Liver (tissue), 9 donors: ENCODE data around the gene LPXN. TPM values are rescaled to one million over a fixed set of nuclear protein-coding genes. Genes with fewer than 3 reads are reported as not detected.

Experiments used
- DNase-seq: peaks from one replicate; pipeline ENCODE4 v3.0.0-alpha.2; 2017; ENCODE audit warnings: low spot score
- H3K27ac ChIP-seq, 2 donors: one replicate each; pipeline ENCODE4 v1.7.0; 2013; ENCODE audit warnings: inconsistent platforms in 2 of 2, low read length in 2 of 2, control low read depth in 1 of 2, low read depth in 1 of 2, mild to moderate bottlenecking in 1 of 2
- H3K27me3 ChIP-seq, 4 donors: one replicate each; pipeline versions ENCODE4 v1.6.1 to v1.7.0; 2013; ENCODE audit warnings: low read length in 3 of 4, inconsistent platforms in 1 of 4, mild to moderate bottlenecking in 1 of 4, moderate library complexity in 1 of 4; ENCODE audit not compliant: control insufficient read depth in 4 of 4, insufficient read depth in 4 of 4
- H3K36me3 ChIP-seq, 4 donors: one replicate each; pipeline versions ENCODE4 v1.6.1 to v1.7.0; 2013; ENCODE audit warnings: low read length in 3 of 4, mild to moderate bottlenecking in 3 of 4, low read depth in 1 of 4, moderate library complexity in 1 of 4; ENCODE audit not compliant: control insufficient read depth in 4 of 4, insufficient read depth in 3 of 4
- H3K4me1 ChIP-seq, 4 donors: one replicate each; pipeline versions ENCODE4 v1.6.1 to v1.7.0; 2013; ENCODE audit warnings: low read length in 3 of 4, mild to moderate bottlenecking in 3 of 4, moderate library complexity in 1 of 4; ENCODE audit not compliant: control insufficient read depth in 4 of 4, insufficient read depth in 4 of 4
- H3K4me3 ChIP-seq, 3 donors: one replicate each; pipeline versions ENCODE4 v1.6.1 to v1.7.0; 2013; ENCODE audit warnings: low read length in 3 of 3, control low read depth in 1 of 3, low read depth in 1 of 3, mild to moderate bottlenecking in 1 of 3
- H3K9ac ChIP-seq, 2 donors: one replicate each; pipeline ENCODE4 v1.7.0; 2013; ENCODE audit warnings: low read length in 2 of 2, mild to moderate bottlenecking in 2 of 2, moderate library complexity in 2 of 2, control low read depth in 1 of 2, low read depth in 1 of 2
- H3K9me3 ChIP-seq, 4 donors: one replicate each; pipeline versions ENCODE4 v1.6.1 to v1.7.0; 2013; ENCODE audit warnings: low read length in 3 of 4; ENCODE audit not compliant: control insufficient read depth in 4 of 4
- EGR1 ChIP-seq, 2 donors: IDR thresholded peaks; 2 replicates each; pipeline ENCODE4 v1.6.1; 2016 to 2018; ENCODE audit warnings: antibody characterized with exemption in 2 of 2, low read depth in 2 of 2
- FOXA1 ChIP-seq: IDR thresholded peaks from 2 replicates; pipeline ENCODE4 v1.6.1; 2016; ENCODE audit warnings: antibody characterized with exemption
- FOXA2 ChIP-seq: IDR thresholded peaks from 2 replicates; pipeline ENCODE4 v1.6.1; 2016; ENCODE audit warnings: antibody characterized with exemption
- GABPA ChIP-seq, 2 donors: IDR thresholded peaks in 1 of 2; conservative IDR thresholded peaks in 1 of 2; 2 replicates each; pipeline ENCODE4 v1.6.1; 2016; ENCODE audit warnings: antibody characterized with exemption in 2 of 2, mild to moderate bottlenecking in 1 of 2, moderate library complexity in 1 of 2
- HNF4A ChIP-seq, 2 donors: conservative IDR thresholded peaks; 2 replicates each; pipeline ENCODE4 v1.6.1; 2016; ENCODE audit warnings: antibody characterized with exemption in 2 of 2, mild to moderate bottlenecking in 2 of 2
- HNF4G ChIP-seq: IDR thresholded peaks from 2 replicates; pipeline ENCODE4 v1.6.1; 2016; ENCODE audit warnings: antibody characterized with exemption
- JUND ChIP-seq, 2 donors: IDR thresholded peaks; 2 replicates each; pipeline ENCODE4 v1.6.1; 2016; ENCODE audit warnings: antibody characterized with exemption in 2 of 2
- NR2F2 ChIP-seq: IDR thresholded peaks from 2 replicates; pipeline ENCODE4 v1.6.1; 2016; ENCODE audit warnings: antibody characterized with exemption
- RAD21 ChIP-seq, 2 donors: IDR thresholded peaks; 2 replicates each; pipeline ENCODE4 v1.6.1; 2016; ENCODE audit warnings: antibody characterized with exemption in 2 of 2, mild to moderate bottlenecking in 2 of 2
- RXRA ChIP-seq, 2 donors: IDR thresholded peaks; 2 replicates each; pipeline ENCODE4 v1.6.1; 2017 to 2018; ENCODE audit warnings: antibody characterized with exemption in 2 of 2, mild to moderate bottlenecking in 1 of 2
- SP1 ChIP-seq: IDR thresholded peaks from 2 replicates; pipeline ENCODE4 v1.6.1; 2018; ENCODE audit warnings: antibody characterized with exemption, mild to moderate bottlenecking
- TAF1 ChIP-seq: conservative IDR thresholded peaks from 2 replicates; pipeline ENCODE4 v1.6.1; 2016; ENCODE audit warnings: antibody characterized with exemption, mild to moderate bottlenecking
- YY1 ChIP-seq: IDR thresholded peaks from 2 replicates; pipeline ENCODE4 v1.6.1; 2016; ENCODE audit warnings: antibody characterized with exemption, mild to moderate bottlenecking
- WGBS: extraction: QIAGEN DNeasy Blood & Tissue Kit; methylation state at CpG from one replicate; pipeline ENCODE4 v1.1.7; 2013; 5-methylcytosine and 5-hydroxymethylcytosine counted together
- polyA plus RNA-seq, 2 donors: library from polyadenylated mRNA; stranded (reverse) in 1 of 2; unstranded in 1 of 2; fragments of 200-250 nt in 1 of 2; fragments of >200 nt in 1 of 2; fragmentation: Nextera tagmentation in 1 of 2; extraction: Ambion mirVana in 1 of 2; gene quantifications; one replicate each; pipeline versions ENCODE4 v1.2.1 to v1.2.3, GENCODE V29; 2013 to 2015
- total RNA-seq, 2 donors: library from RNA; depleted of rRNA; stranded (reverse); fragments of >200 nt; gene quantifications; one replicate each; pipeline ENCODE4 v1.2.3, GENCODE V29; 2014
- TF ChIP-seq, protein P1 (sequence below): IDR thresholded peaks from 2 replicates; pipeline ENCODE4 v1.6.1; 2016; ENCODE audit warnings: antibody characterized with exemption
- TF ChIP-seq, protein P2 (sequence below): IDR thresholded peaks from 2 replicates; pipeline ENCODE4 v1.6.1; 2016; ENCODE audit warnings: antibody characterized with exemption
- TF ChIP-seq, protein P3 (sequence below): IDR thresholded peaks from 2 replicates; pipeline ENCODE4 v1.6.1; 2016; ENCODE audit warnings: antibody characterized with exemption, mild to moderate bottlenecking
- TF ChIP-seq, protein P4 (sequence below): IDR thresholded peaks from 2 replicates; pipeline ENCODE4 v1.6.1; 2016; ENCODE audit warnings: antibody characterized with exemption
- TF ChIP-seq, protein P5 (sequence below): fragments of 150-350 bp; IDR thresholded peaks from 2 replicates; pipeline ENCODE4 v1.5.1; 2017; ENCODE audit warnings: improper control_type of control experiment, low read depth, low read length; ENCODE audit not compliant: missing input control
- donor health status: healthy.
- donor health status: healthy.
- donor health status: healthy.
- donor health status: healthy.
- donor health status: healthy.

LPXN gene
- total and polyA plus RNA-seq, 4 donors: 3.7 to 6.2 (median 4.7) TPM

DNA sequence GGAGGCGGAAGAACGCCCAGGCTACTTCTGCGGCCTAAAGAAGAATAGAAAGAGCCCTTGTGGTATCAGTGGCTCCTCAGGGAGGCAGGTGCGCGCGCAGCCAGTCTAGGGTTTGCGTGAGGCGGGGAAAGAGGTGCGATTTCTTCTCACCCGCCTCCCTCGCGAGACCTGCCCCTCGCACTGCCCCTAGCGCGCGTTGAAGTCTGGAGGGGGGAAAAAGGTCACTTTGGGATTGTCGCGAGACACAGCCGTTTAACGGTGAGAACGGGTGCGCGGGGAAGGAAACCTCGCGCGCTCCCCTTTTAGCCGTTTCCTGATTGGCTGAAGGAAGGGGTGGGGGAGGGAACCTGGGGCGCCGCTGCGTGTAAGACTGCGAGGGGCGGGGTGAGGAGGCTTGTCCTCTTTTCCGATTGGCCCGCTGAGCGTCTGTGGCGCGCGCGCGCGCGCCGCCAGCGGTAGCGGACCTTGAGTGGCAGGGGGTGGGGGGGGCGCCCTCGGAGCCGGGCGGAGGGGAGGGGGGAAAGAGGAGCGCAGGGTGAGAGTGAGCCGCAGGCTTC, 3.1 kb upstream of the LPXN start, which contains the start of gene ZFP91:
Gene ZFP91, plus strand, starts transcription at position 429 of the 557 bp plus-strand sequence. CDS start 219 bp downstream, outside the sequence.
- H3K36me3 ChIP-seq: no peaks in the 10 kb centered on the region
- H3K4me3 ChIP-seq: peak within 1 kb of the TSS; percentile 86 to 94 (median 89)
- H3K27ac ChIP-seq: peak within 1 kb of the TSS; percentile 97 to 99
- under 1% methylated on average over 51 of the region's 51 CpGs for WGBS
- peaks cover 3 to 47% (median 39%) of the 10 kb centered on the region in 4 donors for H3K4me1 ChIP-seq
- no peaks in the 10 kb centered on the region for H3K9me3 ChIP-seq
- peak; percentile 95 for DNase-seq
- H3K9ac ChIP-seq: peak within 1 kb of the TSS; percentile 97 to 99
- TF ChIP-seq JUND (IDR thresholded peaks at IDR 0.05): no peak
- no peak for TF ChIP-seq HNF4G
- no peak for TF ChIP-seq FOXA1
- TF ChIP-seq SP1: peak; percentile 52
- TF ChIP-seq EGR1 (IDR thresholded peaks at IDR 0.05; ENCODE audit: low read depth in 2 of 2): no peak
- TF ChIP-seq GABPA (IDR thresholded peaks at IDR 0.05 in 1 of 2, conservative IDR thresholded peaks at IDR 0.05 in 1 of 2): no peak
- TF ChIP-seq, protein P1, sequence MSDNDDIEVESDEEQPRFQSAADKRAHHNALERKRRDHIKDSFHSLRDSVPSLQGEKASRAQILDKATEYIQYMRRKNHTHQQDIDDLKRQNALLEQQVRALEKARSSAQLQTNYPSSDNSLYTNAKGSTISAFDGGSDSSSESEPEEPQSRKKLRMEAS: no peak
- no peak for TF ChIP-seq RAD21 (IDR thresholded peaks at IDR 0.05)
- peak; percentile 79 for TF ChIP-seq YY1
- TF ChIP-seq, protein P2, sequence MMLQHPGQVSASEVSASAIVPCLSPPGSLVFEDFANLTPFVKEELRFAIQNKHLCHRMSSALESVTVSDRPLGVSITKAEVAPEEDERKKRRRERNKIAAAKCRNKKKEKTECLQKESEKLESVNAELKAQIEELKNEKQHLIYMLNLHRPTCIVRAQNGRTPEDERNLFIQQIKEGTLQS: no peak
- TF ChIP-seq, protein P3, sequence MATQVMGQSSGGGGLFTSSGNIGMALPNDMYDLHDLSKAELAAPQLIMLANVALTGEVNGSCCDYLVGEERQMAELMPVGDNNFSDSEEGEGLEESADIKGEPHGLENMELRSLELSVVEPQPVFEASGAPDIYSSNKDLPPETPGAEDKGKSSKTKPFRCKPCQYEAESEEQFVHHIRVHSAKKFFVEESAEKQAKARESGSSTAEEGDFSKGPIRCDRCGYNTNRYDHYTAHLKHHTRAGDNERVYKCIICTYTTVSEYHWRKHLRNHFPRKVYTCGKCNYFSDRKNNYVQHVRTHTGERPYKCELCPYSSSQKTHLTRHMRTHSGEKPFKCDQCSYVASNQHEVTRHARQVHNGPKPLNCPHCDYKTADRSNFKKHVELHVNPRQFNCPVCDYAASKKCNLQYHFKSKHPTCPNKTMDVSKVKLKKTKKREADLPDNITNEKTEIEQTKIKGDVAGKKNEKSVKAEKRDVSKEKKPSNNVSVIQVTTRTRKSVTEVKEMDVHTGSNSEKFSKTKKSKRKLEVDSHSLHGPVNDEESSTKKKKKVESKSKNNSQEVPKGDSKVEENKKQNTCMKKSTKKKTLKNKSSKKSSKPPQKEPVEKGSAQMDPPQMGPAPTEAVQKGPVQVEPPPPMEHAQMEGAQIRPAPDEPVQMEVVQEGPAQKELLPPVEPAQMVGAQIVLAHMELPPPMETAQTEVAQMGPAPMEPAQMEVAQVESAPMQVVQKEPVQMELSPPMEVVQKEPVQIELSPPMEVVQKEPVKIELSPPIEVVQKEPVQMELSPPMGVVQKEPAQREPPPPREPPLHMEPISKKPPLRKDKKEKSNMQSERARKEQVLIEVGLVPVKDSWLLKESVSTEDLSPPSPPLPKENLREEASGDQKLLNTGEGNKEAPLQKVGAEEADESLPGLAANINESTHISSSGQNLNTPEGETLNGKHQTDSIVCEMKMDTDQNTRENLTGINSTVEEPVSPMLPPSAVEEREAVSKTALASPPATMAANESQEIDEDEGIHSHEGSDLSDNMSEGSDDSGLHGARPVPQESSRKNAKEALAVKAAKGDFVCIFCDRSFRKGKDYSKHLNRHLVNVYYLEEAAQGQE: no peak
- peak in 1 of 2 donors; percentile 37 for TF ChIP-seq RXRA (IDR thresholded peaks at IDR 0.05)
- TF ChIP-seq FOXA2: no peak
- TF ChIP-seq, protein P4, sequence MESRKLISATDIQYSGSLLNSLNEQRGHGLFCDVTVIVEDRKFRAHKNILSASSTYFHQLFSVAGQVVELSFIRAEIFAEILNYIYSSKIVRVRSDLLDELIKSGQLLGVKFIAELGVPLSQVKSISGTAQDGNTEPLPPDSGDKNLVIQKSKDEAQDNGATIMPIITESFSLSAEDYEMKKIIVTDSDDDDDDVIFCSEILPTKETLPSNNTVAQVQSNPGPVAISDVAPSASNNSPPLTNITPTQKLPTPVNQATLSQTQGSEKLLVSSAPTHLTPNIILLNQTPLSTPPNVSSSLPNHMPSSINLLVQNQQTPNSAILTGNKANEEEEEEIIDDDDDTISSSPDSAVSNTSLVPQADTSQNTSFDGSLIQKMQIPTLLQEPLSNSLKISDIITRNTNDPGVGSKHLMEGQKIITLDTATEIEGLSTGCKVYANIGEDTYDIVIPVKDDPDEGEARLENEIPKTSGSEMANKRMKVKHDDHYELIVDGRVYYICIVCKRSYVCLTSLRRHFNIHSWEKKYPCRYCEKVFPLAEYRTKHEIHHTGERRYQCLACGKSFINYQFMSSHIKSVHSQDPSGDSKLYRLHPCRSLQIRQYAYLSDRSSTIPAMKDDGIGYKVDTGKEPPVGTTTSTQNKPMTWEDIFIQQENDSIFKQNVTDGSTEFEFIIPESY: peak; percentile 99
- TF ChIP-seq NR2F2: no peak
- peak; percentile 78 for TF ChIP-seq TAF1
- TF ChIP-seq, protein P5, sequence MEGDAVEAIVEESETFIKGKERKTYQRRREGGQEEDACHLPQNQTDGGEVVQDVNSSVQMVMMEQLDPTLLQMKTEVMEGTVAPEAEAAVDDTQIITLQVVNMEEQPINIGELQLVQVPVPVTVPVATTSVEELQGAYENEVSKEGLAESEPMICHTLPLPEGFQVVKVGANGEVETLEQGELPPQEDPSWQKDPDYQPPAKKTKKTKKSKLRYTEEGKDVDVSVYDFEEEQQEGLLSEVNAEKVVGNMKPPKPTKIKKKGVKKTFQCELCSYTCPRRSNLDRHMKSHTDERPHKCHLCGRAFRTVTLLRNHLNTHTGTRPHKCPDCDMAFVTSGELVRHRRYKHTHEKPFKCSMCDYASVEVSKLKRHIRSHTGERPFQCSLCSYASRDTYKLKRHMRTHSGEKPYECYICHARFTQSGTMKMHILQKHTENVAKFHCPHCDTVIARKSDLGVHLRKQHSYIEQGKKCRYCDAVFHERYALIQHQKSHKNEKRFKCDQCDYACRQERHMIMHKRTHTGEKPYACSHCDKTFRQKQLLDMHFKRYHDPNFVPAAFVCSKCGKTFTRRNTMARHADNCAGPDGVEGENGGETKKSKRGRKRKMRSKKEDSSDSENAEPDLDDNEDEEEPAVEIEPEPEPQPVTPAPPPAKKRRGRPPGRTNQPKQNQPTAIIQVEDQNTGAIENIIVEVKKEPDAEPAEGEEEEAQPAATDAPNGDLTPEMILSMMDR: no peak
- no peak for TF ChIP-seq HNF4A (conservative IDR thresholded peaks at IDR 0.05)
- no peaks in the 10 kb centered on the region for H3K27me3 ChIP-seq
